Psoas muscle (tissue), 8 donors: ENCODE measurements around the gene GRIN2A. TPM values are rescaled to one million over a fixed set of nuclear protein-coding genes. Genes with fewer than 3 reads are reported as not detected.

Experiments
- ATAC-seq, 4 donors: fragments of 200-7000 bp; cut with Tn5 transposase; one replicate each; pipeline ENCODE4 v1.9.1; 2020; ENCODE audit warnings: moderate library complexity in 3 of 4, mild to moderate bottlenecking in 2 of 4
- DNase-seq, 2 donors: peaks; one replicate each; pipeline ENCODE4 v3.0.0-alpha.2; 2020
- H3K27ac ChIP-seq: fragments of 200-600 bp; one replicate; pipeline ENCODE4 v1.8.0; 2022
- H3K27me3 ChIP-seq, 3 donors: fragments of 200-600 bp in 1 of 3; one replicate each; pipeline versions ENCODE4 v1.6.1 to v1.8.0; 2013 to 2022; ENCODE audit warnings: low read length in 2 of 3, mild to moderate bottlenecking in 2 of 3, moderate library complexity in 1 of 3; ENCODE audit not compliant: insufficient read depth in 3 of 3
- H3K36me3 ChIP-seq, 2 donors: fragments of 200-600 bp in 1 of 2; one replicate each; pipeline versions ENCODE4 v1.6.1 to v1.8.0; 2013 to 2022; ENCODE audit warnings: low read depth in 1 of 2, mild to moderate bottlenecking in 1 of 2, moderate library complexity in 1 of 2; ENCODE audit not compliant: insufficient read depth in 1 of 2
- H3K4me1 ChIP-seq: fragments of 200-600 bp; one replicate; pipeline ENCODE4 v1.8.0; 2022
- H3K4me3 ChIP-seq: fragments of 200-600 bp; one replicate; pipeline ENCODE4 v1.8.0; 2022; ENCODE audit warnings: mild to moderate bottlenecking
- H3K9me3 ChIP-seq: fragments of 200-600 bp; one replicate; pipeline ENCODE4 v1.8.0; 2022
- WGBS, 3 donors: extraction: QIAGEN DNeasy Blood & Tissue Kit; methylation state at CpG; one replicate each; pipeline versions ENCODE4 v1.1.6 to v1.1.7; 2013; 5-methylcytosine and 5-hydroxymethylcytosine counted together
- intact Hi-C, 2 donors: fragments of 100-400 bp; cut with DNase I; formaldehyde crosslinking; loops; one replicate each; pipeline versions ENCODE4 v1.11.0 to v1.14.2; 2022
- polyA plus RNA-seq, 3 donors: library from polyadenylated mRNA; stranded (reverse); fragments of 200-250 nt; gene quantifications; one replicate each; pipeline ENCODE4 v1.2.3, GENCODE V29; 2013
- total RNA-seq, 4 donors: library from RNA; stranded (reverse); fragmentation: NEBNext Ultra II Directional in 2 of 4; extraction: Animal tissue kit (Norgen Biotek cat#: 25700) in 2 of 4; gene quantifications; one replicate each; pipeline versions ENCODE4 v1.2.1 to v1.2.4, GENCODE V29; 2021 to 2023
- TF ChIP-seq, protein P1 (sequence below): fragments of 200-600 bp; IDR thresholded peaks from one replicate; pipeline ENCODE4 v1.8.0; 2022; ENCODE audit warnings: antibody characterized with exemption
- donor health status: healthy with polysubstance abuse.
- donor health status: DM: no; HTN: no; CAD: no; lungs with moderate emphysema.
- donor health status: Bipolar disorder and iron deficiency.
- donor health status: healthy.
- donor health status: DM: yes; HTN: yes; CAD: no.
- donor health status: DM: no; HTN: no; CAD: no.
- donor health status: DM: no; HTN: no; CAD: no.
- donor health status: DM: yes; HTN: yes; CAD: no.

The GRIN2A gene
- total and polyA plus RNA-seq, 7 donors = 0.01 to 0.62 (median 0.17) TPM; not detected in 2

GRCh38 chr16:9772526-9773225 is 409.6 kb downstream of the GRIN2A start:
- Histone ChIP-seq H3K27ac (no peak overlapping the region), H3K4me3 (no peak overlapping the region), H3K27me3 (peaks cover 0 to 2% (median 0%) of the 10 kb centered on the region in 3 donors), H3K36me3 (no peaks in the 10 kb centered on the region), H3K4me1 (no peaks in the 10 kb centered on the region), H3K9me3 (no peaks in the 10 kb centered on the region)
- intact Hi-C loops = no loop called here
- ATAC-seq (no peak), DNase-seq (no peak)
- 68 to 72% (median 69%) methylated on average over 9 of the region's 9 CpGs for WGBS, 3 donors
- TF ChIP-seq, protein P1, sequence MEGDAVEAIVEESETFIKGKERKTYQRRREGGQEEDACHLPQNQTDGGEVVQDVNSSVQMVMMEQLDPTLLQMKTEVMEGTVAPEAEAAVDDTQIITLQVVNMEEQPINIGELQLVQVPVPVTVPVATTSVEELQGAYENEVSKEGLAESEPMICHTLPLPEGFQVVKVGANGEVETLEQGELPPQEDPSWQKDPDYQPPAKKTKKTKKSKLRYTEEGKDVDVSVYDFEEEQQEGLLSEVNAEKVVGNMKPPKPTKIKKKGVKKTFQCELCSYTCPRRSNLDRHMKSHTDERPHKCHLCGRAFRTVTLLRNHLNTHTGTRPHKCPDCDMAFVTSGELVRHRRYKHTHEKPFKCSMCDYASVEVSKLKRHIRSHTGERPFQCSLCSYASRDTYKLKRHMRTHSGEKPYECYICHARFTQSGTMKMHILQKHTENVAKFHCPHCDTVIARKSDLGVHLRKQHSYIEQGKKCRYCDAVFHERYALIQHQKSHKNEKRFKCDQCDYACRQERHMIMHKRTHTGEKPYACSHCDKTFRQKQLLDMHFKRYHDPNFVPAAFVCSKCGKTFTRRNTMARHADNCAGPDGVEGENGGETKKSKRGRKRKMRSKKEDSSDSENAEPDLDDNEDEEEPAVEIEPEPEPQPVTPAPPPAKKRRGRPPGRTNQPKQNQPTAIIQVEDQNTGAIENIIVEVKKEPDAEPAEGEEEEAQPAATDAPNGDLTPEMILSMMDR = no peak

DNA sequence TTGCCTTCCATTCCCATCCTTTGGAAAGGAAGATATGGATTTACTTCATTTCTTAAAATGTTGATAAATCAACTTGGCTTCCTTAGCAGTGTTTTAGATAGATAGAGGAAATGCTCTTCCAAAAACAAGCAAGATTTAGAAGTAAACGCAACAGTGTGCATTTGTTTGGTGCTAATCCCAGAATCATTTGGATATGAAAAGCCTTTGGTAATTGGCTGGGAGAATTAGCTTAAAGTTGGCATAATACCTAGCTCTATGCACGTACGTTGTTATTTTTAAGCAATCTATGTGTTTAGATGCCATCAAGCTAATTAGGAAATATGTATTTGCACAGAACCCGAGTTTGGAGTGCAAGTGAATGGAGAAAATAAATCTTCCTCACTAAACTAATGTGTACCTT is 415.3 kb downstream of the GRIN2A start:
- H3K4me1 ChIP-seq = no peaks in the 10 kb centered on the region
- H3K27me3 ChIP-seq = peaks cover 0 to 2% (median 0%) of the 10 kb centered on the region in 3 donors
- no peaks in the 10 kb centered on the region for H3K36me3 ChIP-seq
- DNase-seq = no peak
- H3K4me3 ChIP-seq = no peak overlapping the region
- H3K27ac ChIP-seq = no peak overlapping the region
- ATAC-seq = no peak
- TF ChIP-seq, protein P1 = no peak
- H3K9me3 ChIP-seq = no peaks in the 10 kb centered on the region
- intact Hi-C loops = no loop called here
- 73 to 79% (median 77%) methylated on average over 4 of the region's 4 CpGs for WGBS, 3 donors

GRCh38 chr16:9763505-9763904 is 418.7 kb downstream of the GRIN2A start:
- TF ChIP-seq, protein P1 = no peak
- no peaks in the 10 kb centered on the region for H3K27me3 ChIP-seq

GRCh38 chr16:9761870-9762269 is 420.4 kb downstream of the GRIN2A start:
- intact Hi-C loops = no loop called here
- Histone ChIP-seq H3K27me3 (no peaks in the 10 kb centered on the region), H3K4me1 (no peaks in the 10 kb centered on the region), H3K36me3 (no peaks in the 10 kb centered on the region), H3K27ac (no peak overlapping the region), H3K9me3 (no peaks in the 10 kb centered on the region), H3K4me3 (no peak overlapping the region)
- WGBS, 3 donors = 72 to 77% (median 77%) methylated on average over 6 of the region's 6 CpGs
- TF ChIP-seq, protein P1 = no peak
- ATAC-seq (no peak), DNase-seq (no peak)

More at GRCh38 chr16:9763505-9763904, 418.7 kb downstream of the GRIN2A start:
- Histone ChIP-seq H3K4me3 (no peak overlapping the region), H3K27ac (no peak overlapping the region), H3K4me1 (no peaks in the 10 kb centered on the region), H3K9me3 (no peaks in the 10 kb centered on the region), H3K36me3 (no peaks in the 10 kb centered on the region)
- intact Hi-C loops = no loop called here
- no peak for DNase-seq
- WGBS, 3 donors = 84 to 93% (median 90%) methylated on average over 11 of the region's 11 CpGs
- no peak for ATAC-seq

DNA sequence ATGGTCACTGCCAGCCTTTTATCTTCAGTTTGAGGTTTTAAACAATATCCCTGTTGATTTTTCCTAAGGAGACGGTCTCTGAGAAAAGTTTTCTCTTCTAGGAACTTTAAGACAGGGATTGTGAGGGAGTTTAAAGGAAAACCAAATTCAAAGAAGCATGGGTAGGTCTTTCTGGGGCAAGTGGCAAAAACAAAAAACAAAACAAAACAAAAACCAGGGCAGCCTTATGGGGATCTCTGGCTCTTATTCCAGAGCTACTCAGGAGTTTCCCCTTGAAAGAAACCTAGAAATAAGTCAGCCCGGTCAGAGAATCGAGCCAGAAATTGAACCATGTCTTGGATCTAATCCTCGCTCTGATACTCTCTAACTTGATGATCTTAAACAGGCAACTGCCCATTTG is 424.5 kb downstream of the GRIN2A start:
- intact Hi-C loops = no loop called here
- H3K27me3 ChIP-seq = no peaks in the 10 kb centered on the region
- no peak overlapping the region for H3K4me3 ChIP-seq
- TF ChIP-seq, protein P1 = no peak
- H3K9me3 ChIP-seq = no peaks in the 10 kb centered on the region
- H3K27ac ChIP-seq = no peak overlapping the region
- H3K4me1 ChIP-seq = no peaks in the 10 kb centered on the region
- DNase-seq (no peak), ATAC-seq (no peak)
- H3K36me3 ChIP-seq = no peaks in the 10 kb centered on the region
- WGBS, 3 donors = 74 to 82% (median 79%) methylated on average over 4 of the region's 4 CpGs
